Measurements from ENCODE around the gene GPR180. TPM values are rescaled to one million over a fixed set of nuclear protein-coding genes. Genes with fewer than 3 reads are reported as not detected.

Gene GPR180
- total and polyA plus RNA-seq, 2 of the 13 experiments (the other 11 are each of a cell fraction or from before 2014, with no cell fraction given) = not detected

DNA sequence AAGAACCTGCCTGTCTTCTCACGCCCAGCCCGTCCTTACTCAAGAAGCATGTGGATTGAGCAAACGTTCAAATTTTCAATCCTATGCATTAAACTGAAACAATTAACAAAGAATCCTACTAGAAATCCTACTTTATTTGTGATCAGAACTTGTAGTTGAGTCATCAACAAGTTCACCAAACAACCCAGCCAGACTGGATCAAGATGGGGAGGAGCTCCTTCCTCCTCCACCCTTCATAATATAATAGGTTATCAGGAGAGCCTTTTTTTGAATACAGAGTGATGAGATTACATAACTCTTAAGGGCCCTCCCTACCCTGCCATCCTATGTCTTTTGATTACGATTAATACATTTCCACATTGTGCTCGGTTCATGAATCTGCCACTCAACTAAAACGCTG, 78.0 kb downstream of the GPR180 start:
- H3K27ac ChIP-seq (ENCODE audit: extremely low read length, insufficient read depth, low read length) = no peak overlapping the region
- DNase-seq (ENCODE audit: low spot score) = no peak
- no peak overlapping the region for H3K4me2 ChIP-seq (ENCODE audit: low read depth, low read length)
- peaks cover 0 to 16% of the 10 kb centered on the region in 2 experiments; a peak in 2 of 5 replicates for H3K27me3 ChIP-seq (ENCODE audit: control insufficient read depth in 1 of 2, insufficient read depth in 2 of 2, low read length in 2 of 2)
- ATAC-seq = no peak
- no peak overlapping the region for H3K9ac ChIP-seq (ENCODE audit: insufficient read depth, low read depth, low read length)
- TF ChIP-seq RORA (CRISPR knock-in tag; IDR thresholded peaks at IDR 0.05) (no peak), REXO4 (CRISPR knock-in tag; IDR thresholded peaks at IDR 0.05; ENCODE audit: borderline replicate concordance) (no peak), MYNN (CRISPR knock-in tag; IDR thresholded peaks at IDR 0.05; ENCODE audit: low read depth) (no peak), NR2F1 (CRISPR knock-in tag; IDR thresholded peaks at IDR 0.05) (no peak), MYPOP (CRISPR knock-in tag; IDR thresholded peaks at IDR 0.05) (no peak), NKX3-1 (CRISPR knock-in tag; IDR thresholded peaks at IDR 0.05) (no peak), ZNF552 (CRISPR knock-in tag; IDR thresholded peaks at IDR 0.05; ENCODE audit: borderline replicate concordance) (no peak), ZNF607 (CRISPR knock-in tag; IDR thresholded peaks at IDR 0.05; ENCODE audit: borderline replicate concordance) (no peak), KDM5A (IDR thresholded peaks at IDR 0.05; ENCODE audit: borderline replicate concordance, low read length) (no peak), SATB2 (CRISPR knock-in tag; IDR thresholded peaks at IDR 0.05) (no peak), NFYC (CRISPR knock-in tag; IDR thresholded peaks at IDR 0.05) (no peak)
- 0% methylated on average over 6 of the region's 6 CpGs for WGBS (ENCODE audit: low lambda C conversion rate)
- CTCF ChIA-PET (ENCODE audit: low intra/inter-chr PET ratio, low total read pairs) = no interaction called here
- intact Hi-C loops (cut with micrococcal nuclease; ENCODE audit: unreplicated experiment) = loop anchor here (5.0 kb wide), 1 partner anchor 33 kb away; the partner anchor contains the start of gene SOX21
- no peak overlapping the region for H3K4me3 ChIP-seq (replicated peaks in 1 of 3; ENCODE audit: insufficient read depth in 1 of 3, low read depth in 2 of 3, low read length in 3 of 3)
- POLR2A ChIA-PET = no interaction called here
- H2AFZ ChIP-seq (ENCODE audit: low read length) = no peak overlapping the region
- H3K4me1 ChIP-seq (ENCODE audit: insufficient read depth, low read length) = no peaks in the 10 kb centered on the region
- BruUV-seq (replicated peaks) = no TSS peak
- H3K9me3 ChIP-seq (ENCODE audit: low read length) = no peaks in the 10 kb centered on the region
- no peak for FAIRE-seq
- in situ Hi-C loops (cut with HindIII; ENCODE audit: extremely low pct_ligation_motif_present, low pct_unique_long_range_greater_than_20kb) = loop anchor here (25.0 kb wide), 1 partner anchor 483 kb away; no protein-coding TSS in a partner anchor
- H4K20me1 ChIP-seq (ENCODE audit: insufficient read depth, low read length) = no peaks in the 10 kb centered on the region
- H3K36me3 ChIP-seq (replicated peaks in 1 of 2; ENCODE audit: control insufficient read depth in 1 of 2, insufficient read depth in 2 of 2, low read length in 2 of 2) = no peaks in the 10 kb centered on the region
- no peaks in the 10 kb centered on the region for H3K79me2 ChIP-seq (ENCODE audit: insufficient read depth, low read length)
